Raji (cell line): ENCODE measurements around the gene ZC2HC1B.

Experiments
- POLR2A ChIP-seq: IDR thresholded peaks from 2 replicates; pipeline ENCODE4 v1.6.1; 2011; ENCODE audit warnings: low read depth, low read length, control low read depth; ENCODE audit not compliant: insufficient read depth

The ZC2HC1B gene

GRCh38 chr6:143952060-143952778, 87.9 kb downstream of the ZC2HC1B start:
- TF ChIP-seq POLR2A, result no peak

- no peak for TF ChIP-seq POLR2A
Measured at GRCh38 chr6:143952947-143953701, 88.8 kb downstream of the ZC2HC1B start.

- TF ChIP-seq POLR2A, result no peak
Measured at GRCh38 chr6:143953922-143954321, 89.6 kb downstream of the ZC2HC1B start.

- TF ChIP-seq POLR2A, result no peak
Measured at GRCh38 chr6:143955971-143956370, 91.7 kb downstream of the ZC2HC1B start.

GRCh38 chr6:143957679-143958274, 93.5 kb downstream of the ZC2HC1B start:
- TF ChIP-seq POLR2A, result no peak

GRCh38 chr6:143958839-143959399, 94.6 kb downstream of the ZC2HC1B start:
- no peak for TF ChIP-seq POLR2A

GRCh38 chr6:143959927-143960326, 95.7 kb downstream of the ZC2HC1B start:
- no peak for TF ChIP-seq POLR2A

GRCh38 chr6:143961066-143961465, 96.8 kb downstream of the ZC2HC1B start:
- no peak for TF ChIP-seq POLR2A

- TF ChIP-seq POLR2A, result no peak
Measured at GRCh38 chr6:143961886-143962878, 97.9 kb downstream of the ZC2HC1B start.

- TF ChIP-seq POLR2A, result no peak
Measured at GRCh38 chr6:143963158-143963919, 99.1 kb downstream of the ZC2HC1B start.

GRCh38 chr6:143964674-143965081, 100.4 kb downstream of the ZC2HC1B start:
- TF ChIP-seq POLR2A, result no peak

GRCh38 chr6:143965503-143966171, 101.4 kb downstream of the ZC2HC1B start:
- TF ChIP-seq POLR2A, result no peak

- no peak for TF ChIP-seq POLR2A
Measured at GRCh38 chr6:143966312-143966711, 102.0 kb downstream of the ZC2HC1B start.
